EH (cell line): Measurements from ENCODE around the gene VWA7.

ENCODE experiments used
- DNase-seq: peaks from one replicate; pipeline ENCODE4 v3.0.0-alpha.2; 2015; ENCODE audit warnings: low read depth

VWA7 gene

GRCh38 chr6:31729979-31730630, 47.0 kb downstream of the VWA7 start:
- DNase-seq: peak; percentile 90

- peak; percentile 91 for DNase-seq
These were observed 47.6 kb downstream of the VWA7 start for GRCh38 chr6:31729515-31729978.

GRCh38 chr6:31728767-31729514, 48.2 kb downstream of the VWA7 start, which contains the start of gene DDAH2:
Gene DDAH2 (minus strand): TSS chr6:31729299. CDS start chr6:31729161, 138 bp downstream.
- DNase-seq: no peak

- DNase-seq: peak; percentile 11
These were observed 49.1 kb downstream of the VWA7 start for GRCh38 chr6:31727717-31728671.

GRCh38 chr6:31727034-31727716, 50.0 kb downstream of the VWA7 start:
- DNase-seq: no peak

GRCh38 chr6:31725502-31726350, 51.4 kb downstream of the VWA7 start:
- no peak for DNase-seq

- DNase-seq: no peak
These were observed 53.0 kb downstream of the VWA7 start for GRCh38 chr6:31723980-31724691.

- no peak for DNase-seq
These were observed 53.7 kb downstream of the VWA7 start, which contains the start of gene MPIG6B for GRCh38 chr6:31723245-31723979. Gene MPIG6B (plus strand): TSS chr6:31723373. CDS start chr6:31723384, 11 bp downstream.

GRCh38 chr6:31722173-31722572, 55.0 kb downstream of the VWA7 start:
- no peak for DNase-seq

- DNase-seq: peak; percentile 25
These were observed 55.6 kb downstream of the VWA7 start, which contains the start of gene LY6G6C for GRCh38 chr6:31721351-31722020. Gene LY6G6C (minus strand): TSS chr6:31721746. CDS start chr6:31721679, 67 bp downstream.

GRCh38 chr6:31720196-31720770, 56.8 kb downstream of the VWA7 start:
- peak; percentile 34 for DNase-seq

- no peak for DNase-seq
These were observed 58.1 kb downstream of the VWA7 start for GRCh38 chr6:31719001-31719400.

GRCh38 chr6:31718265-31718664, 58.9 kb downstream of the VWA7 start:
- no peak for DNase-seq

GRCh38 chr6:31717499-31718222, 59.5 kb downstream of the VWA7 start:
- no peak for DNase-seq
